PFSK-1 (cell line): Measurements from ENCODE around the gene DENND11.

Experiments
- FOXP2 ChIP-seq: optimal IDR thresholded peaks from 2 replicates; pipeline ENCODE3; 2011; ENCODE audit warnings: borderline replicate concordance, control low read depth, inconsistent platforms; ENCODE audit not compliant: insufficient read depth; ENCODE audit errors: extremely low read length, extremely low read depth
- POLR2AphosphoS5 ChIP-seq: IDR thresholded peaks from 2 replicates; pipeline ENCODE4 v1.6.1; 2012; ENCODE audit warnings: low read depth, mild to moderate bottlenecking, control low read depth, low read length, moderate library complexity
- REST ChIP-seq, 2 experiments: IDR thresholded peaks; 2 replicates each; pipeline versions ENCODE4 v1.6.1 to v1.8.0; 2011 to 2012; ENCODE audit warnings: low read depth in 2 of 2, low read length in 2 of 2, control low read depth in 1 of 2, inconsistent platforms in 1 of 2, mild to moderate bottlenecking in 1 of 2, moderate library complexity in 1 of 2; ENCODE audit not compliant: insufficient read depth in 1 of 2
- SIN3A ChIP-seq: IDR thresholded peaks from 2 replicates; pipeline ENCODE4 v1.6.1; 2012; ENCODE audit warnings: mild to moderate bottlenecking, low read length, moderate library complexity, borderline replicate concordance; ENCODE audit not compliant: insufficient read depth
- TAF1 ChIP-seq: IDR thresholded peaks from 2 replicates; pipeline ENCODE4 v1.6.1; 2012; ENCODE audit warnings: low read length, control low read depth, borderline replicate concordance; ENCODE audit not compliant: insufficient read depth

- no peak for TF ChIP-seq TAF1
- no peak for TF ChIP-seq POLR2AphosphoS5
- no peak for TF ChIP-seq REST (IDR thresholded peaks at IDR 0.05; ENCODE audit: insufficient read depth in 1 of 2, low read depth in 2 of 2, low read length in 2 of 2)
- TF ChIP-seq SIN3A, result no peak
- no peak for TF ChIP-seq FOXP2
These were observed 7.8 kb upstream of the DENND11 start for GRCh38 chr7:141709749-141710148.
